Thyroid gland (tissue), 4 donors: ENCODE results near the gene KCNK1. TPM values are rescaled to one million over a fixed set of nuclear protein-coding genes. Genes with fewer than 3 reads are reported as not detected.

Experiments
- DNase-seq, 2 donors: peaks; one replicate each; pipeline ENCODE4 v3.0.0-alpha.2; 2019
- H3K27ac ChIP-seq, 3 donors: fragments of 200-600 bp; sonication (generic); 1 replicate in 2 of 3; 2 replicates in 1 of 3; pipeline ENCODE4 v1.5.1; 2016 to 2019; ENCODE audit warnings: mild to moderate bottlenecking in 1 of 3, moderate library complexity in 1 of 3
- H3K27me3 ChIP-seq: fragments of 200-600 bp; sonication (generic); one replicate; pipeline ENCODE4 v1.5.1; 2019
- H3K36me3 ChIP-seq, 2 donors: fragments of 200-600 bp; sonication (generic); one replicate each; pipeline ENCODE4 v1.5.1; 2016 to 2019
- H3K4me1 ChIP-seq, 2 donors: fragments of 200-600 bp; sonication (generic); one replicate each; pipeline ENCODE4 v1.5.1; 2017 to 2019
- H3K4me3 ChIP-seq, 3 donors: fragments of 200-600 bp; sonication (generic); replicated peaks in 1 of 3; 1 replicate in 2 of 3; 2 replicates in 1 of 3; pipeline ENCODE4 v1.5.1; 2016; ENCODE audit warnings: mild to moderate bottlenecking in 1 of 3
- H3K9me3 ChIP-seq: fragments of 200-600 bp; sonication (generic); one replicate; pipeline ENCODE4 v1.5.1; 2017
- CTCF ChIP-seq, 6 experiments: fragments of 200-600 bp in 3 of 6; fragments of 450-650 bp in 3 of 6; sonication (generic) in 3 of 6; IDR thresholded peaks; one replicate each; pipeline ENCODE4 v1.5.1; 2016 to 2019; ENCODE audit warnings: antibody characterized with exemption in 6 of 6, mild to moderate bottlenecking in 2 of 6, inconsistent platforms in 1 of 6, moderate library complexity in 1 of 6
- POLR2A ChIP-seq, 2 donors: fragments of 450-650 bp; IDR thresholded peaks; one replicate each; pipeline ENCODE4 v1.6.1; 2017; ENCODE audit warnings: antibody characterized with exemption in 2 of 2, mild to moderate bottlenecking in 2 of 2, moderate library complexity in 1 of 2
- WGBS, 2 donors: methylation state at CpG; one replicate each; pipeline ENCODE4 v1.1.5; 2017; 5-methylcytosine and 5-hydroxymethylcytosine counted together
- intact Hi-C: fragments of 100-400 bp; cut with DNase I; formaldehyde crosslinking; loops from one replicate; pipeline ENCODE4 v1.15.1; 2023
- total RNA-seq, 4 donors: library from RNA; depleted of rRNA; stranded (reverse); fragments of >200 nt; gene quantifications; one replicate each; pipeline ENCODE4 v1.2.3, GENCODE V29; 2016

The KCNK1 gene
- total RNA-seq, 4 donors from 2014 or later = 6.7 to 8.3 (median 7.6) TPM

- 74 to 93% methylated on average over 4 of the region's 4 CpGs for WGBS, 2 donors
- DNase-seq = no peak
- Histone ChIP-seq H3K4me1 (no peaks in the 10 kb centered on the region), H3K36me3 (no peaks in the 10 kb centered on the region), H3K27me3 (no peaks in the 10 kb centered on the region), H3K9me3 (no peaks in the 10 kb centered on the region), H3K27ac (no peak overlapping the region), H3K4me3 (no peak overlapping the region)
- intact Hi-C loops = no loop called here
- TF ChIP-seq POLR2A (IDR thresholded peaks at IDR 0.05) (no peak), CTCF (IDR thresholded peaks at IDR 0.05) (no peak)
Measured at GRCh38 chr1:233570706-233571105, 43.2 kb upstream of the KCNK1 start.

GRCh38 chr1:233572896-233573295 lies 41.0 kb upstream of the KCNK1 start:
- intact Hi-C loops = no loop called here

GRCh38 chr1:233575450-233575849 lies 38.5 kb upstream of the KCNK1 start:
- Histone ChIP-seq H3K27me3 (no peaks in the 10 kb centered on the region), H3K4me3 (no peak overlapping the region), H3K27ac (no peak overlapping the region), H3K9me3 (no peaks in the 10 kb centered on the region), H3K36me3 (no peaks in the 10 kb centered on the region), H3K4me1 (no peaks in the 10 kb centered on the region)
- no peak for TF ChIP-seq CTCF (IDR thresholded peaks at IDR 0.05)
- no peak for TF ChIP-seq POLR2A (IDR thresholded peaks at IDR 0.05)
- no peak for DNase-seq
- 83 to 84% methylated on average over 5 of the region's 5 CpGs for WGBS, 2 donors
- intact Hi-C loops = no loop called here

More at GRCh38 chr1:233572896-233573295, 41.0 kb upstream of the KCNK1 start:
- no peaks in the 10 kb centered on the region for H3K4me1 ChIP-seq
- no peak overlapping the region for H3K27ac ChIP-seq
- no peaks in the 10 kb centered on the region for H3K27me3 ChIP-seq
- H3K9me3 ChIP-seq = no peaks in the 10 kb centered on the region
- H3K36me3 ChIP-seq = no peaks in the 10 kb centered on the region
- no peak overlapping the region for H3K4me3 ChIP-seq
- WGBS, 2 donors = 92 to 95% methylated on average over 2 to 4 of the region's 4 CpGs
- DNase-seq = no peak
- TF ChIP-seq POLR2A (IDR thresholded peaks at IDR 0.05) (no peak), CTCF (IDR thresholded peaks at IDR 0.05) (no peak)

GRCh38 chr1:233582439-233582838 lies 31.5 kb upstream of the KCNK1 start:
- Histone ChIP-seq H3K4me1 (peaks cover 0 to 14% of the 10 kb centered on the region in 2 donors), H3K27ac (no peak overlapping the region), H3K9me3 (no peaks in the 10 kb centered on the region), H3K27me3 (no peaks in the 10 kb centered on the region), H3K36me3 (no peaks in the 10 kb centered on the region), H3K4me3 (no peak overlapping the region)
- no peak for DNase-seq
- intact Hi-C loops = no loop called here
- WGBS, 2 donors = 76 to 83% methylated on average over 3 of the region's 3 CpGs
- no peak for TF ChIP-seq CTCF (IDR thresholded peaks at IDR 0.05)
- TF ChIP-seq POLR2A (IDR thresholded peaks at IDR 0.05) = no peak

GRCh38 chr1:233584376-233584775 lies 29.5 kb upstream of the KCNK1 start:
- TF ChIP-seq CTCF (IDR thresholded peaks at IDR 0.05) = no peak
- TF ChIP-seq POLR2A (IDR thresholded peaks at IDR 0.05) = no peak
- 28 to 42% methylated on average over 4 of the region's 4 CpGs for WGBS, 2 donors

More at GRCh38 chr1:233584376-233584775, 29.5 kb upstream of the KCNK1 start:
- Histone ChIP-seq H3K27ac (peak overlapping the region in 1 of 3 donors; percentile 60), H3K4me3 (no peak overlapping the region), H3K36me3 (no peaks in the 10 kb centered on the region), H3K4me1 (peaks cover 0 to 14% of the 10 kb centered on the region in 2 donors), H3K9me3 (no peaks in the 10 kb centered on the region), H3K27me3 (no peaks in the 10 kb centered on the region)
- peak; percentile 83 for DNase-seq
- intact Hi-C loops = no loop called here
